ENCODE data around the gene FMNL2.
"Not testable (repeated sequence)": the region's sequence is repeated elsewhere in the genome, so short reads cannot be mapped to it uniquely, and the experiment has no call there.

Gene FMNL2

GRCh38 chr2:152499896-152500735, 165.1 kb downstream of the FMNL2 start:
- DNase-seq: no peak

- no peak for DNase-seq
These were observed 165.8 kb downstream of the FMNL2 start for GRCh38 chr2:152500772-152501171.

DNA sequence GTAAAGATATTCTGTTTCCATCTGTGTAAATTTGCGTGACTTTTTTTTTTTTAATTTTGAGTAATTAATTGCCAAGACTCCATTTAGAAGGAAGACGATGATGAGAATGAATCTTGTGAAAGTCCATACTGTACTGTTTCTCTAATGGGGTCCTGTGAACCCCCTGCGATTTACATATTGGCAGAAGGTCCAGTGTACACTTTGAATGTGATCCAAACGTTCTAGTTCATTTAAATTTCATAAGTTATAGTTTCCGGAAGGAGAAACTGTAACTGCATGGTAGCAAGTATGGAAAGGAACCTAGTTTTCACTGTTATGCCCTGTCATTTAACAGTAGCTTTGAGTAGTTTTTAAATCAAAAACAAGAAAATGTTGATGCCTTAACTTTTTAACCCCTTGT, 166.7 kb downstream of the FMNL2 start:
- no peak for DNase-seq

DNA sequence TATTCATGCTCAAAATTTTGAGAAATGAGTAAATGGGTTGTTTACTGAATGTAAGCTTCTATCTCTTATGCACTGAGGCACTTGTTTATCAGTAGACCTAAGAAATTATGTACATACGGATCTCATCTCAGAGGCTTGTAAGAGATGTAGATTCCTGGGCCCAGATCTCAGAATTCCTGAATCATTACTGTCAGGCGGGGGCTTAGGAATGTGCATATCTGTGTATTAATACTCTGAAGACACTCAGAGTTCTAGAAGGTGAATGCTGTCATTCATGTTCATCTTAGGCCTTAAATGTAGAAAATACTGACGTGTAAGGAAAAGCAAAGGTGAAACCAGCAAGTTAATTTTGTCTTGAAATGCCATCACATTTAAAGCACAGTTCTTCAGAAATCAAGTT, 169.6 kb downstream of the FMNL2 start:
- no peak for DNase-seq

- no peak for DNase-seq
These were observed 170.5 kb downstream of the FMNL2 start for GRCh38 chr2:152505495-152505906.

DNA sequence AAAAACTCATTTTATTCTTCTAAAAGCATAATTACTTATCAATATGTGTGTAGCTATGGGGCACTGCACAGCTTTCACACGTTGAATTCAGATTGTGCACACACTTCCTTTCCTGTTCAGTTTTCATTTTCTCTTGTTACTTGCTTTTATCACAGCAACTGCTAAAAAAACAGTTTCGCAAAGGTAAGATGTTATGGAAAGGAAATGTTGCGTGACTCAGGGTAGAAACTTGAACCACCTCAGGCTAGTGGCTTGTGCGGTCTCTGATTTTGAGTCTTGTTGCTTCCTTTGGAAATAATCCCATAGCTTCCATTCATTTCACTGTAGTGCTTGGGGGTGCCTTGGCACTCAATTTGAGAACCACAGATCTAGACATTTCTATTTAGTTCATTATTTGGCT, 171.9 kb downstream of the FMNL2 start:
- DNase-seq: no peak

GRCh38 chr2:152507907-152508306, 172.9 kb downstream of the FMNL2 start:
- no peak for DNase-seq

DNA sequence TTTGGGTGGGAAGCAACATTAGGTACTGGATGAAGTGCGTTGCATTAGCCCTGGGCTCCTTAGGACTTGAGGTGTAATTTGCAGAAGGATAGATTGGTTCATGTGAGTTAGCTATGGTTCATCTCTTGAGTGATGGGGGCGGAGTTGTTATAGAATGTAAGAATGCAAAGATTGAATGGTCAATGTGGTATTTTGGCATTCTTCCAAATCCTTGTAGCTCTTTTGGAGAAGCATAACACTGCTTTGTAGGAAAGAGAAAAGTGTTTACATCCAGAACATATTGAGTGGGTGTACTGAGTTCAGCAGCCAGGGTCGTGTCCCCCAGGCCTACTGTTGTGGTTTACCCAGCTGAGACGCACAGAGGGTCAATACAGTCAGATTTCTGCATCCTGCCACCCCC, 173.5 kb downstream of the FMNL2 start:
- DNase-seq: no peak

DNA sequence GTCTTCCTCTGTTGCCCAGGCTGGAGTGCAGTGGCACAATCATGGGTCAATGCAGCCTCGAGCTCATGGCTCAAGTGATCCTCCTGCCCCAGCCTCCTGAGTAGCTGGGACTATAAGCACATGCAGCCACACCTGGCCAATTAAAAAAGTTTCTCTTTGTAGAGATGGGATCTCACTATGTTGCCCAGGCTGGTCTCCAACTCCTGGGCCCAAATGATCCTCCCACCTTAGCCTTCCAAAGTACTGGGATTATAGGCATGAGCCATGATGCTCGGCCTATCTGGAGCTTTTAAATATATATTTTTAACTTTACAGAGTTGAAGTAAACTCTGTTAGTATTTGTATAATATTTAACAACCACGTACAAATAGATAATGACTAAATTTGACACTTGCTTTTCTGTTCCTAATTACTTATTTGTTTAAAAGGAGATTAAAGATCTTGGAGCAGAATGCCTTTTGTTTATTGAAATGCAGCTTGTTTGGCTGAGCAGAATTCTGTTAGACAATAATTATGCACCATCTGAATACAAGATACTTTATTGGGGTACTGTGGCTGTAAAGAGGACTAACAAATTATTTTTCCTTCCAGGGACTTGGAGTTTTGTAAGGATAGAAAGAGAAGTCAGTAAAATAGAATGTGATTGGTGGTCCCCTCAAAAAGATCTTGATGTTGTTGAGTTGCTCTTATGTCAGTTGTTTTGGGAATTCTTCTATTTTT, 175.0 kb downstream of the FMNL2 start:
- DNase-seq: no peak

GRCh38 chr2:152510621-152511020, 175.6 kb downstream of the FMNL2 start:
- no peak for DNase-seq

DNA sequence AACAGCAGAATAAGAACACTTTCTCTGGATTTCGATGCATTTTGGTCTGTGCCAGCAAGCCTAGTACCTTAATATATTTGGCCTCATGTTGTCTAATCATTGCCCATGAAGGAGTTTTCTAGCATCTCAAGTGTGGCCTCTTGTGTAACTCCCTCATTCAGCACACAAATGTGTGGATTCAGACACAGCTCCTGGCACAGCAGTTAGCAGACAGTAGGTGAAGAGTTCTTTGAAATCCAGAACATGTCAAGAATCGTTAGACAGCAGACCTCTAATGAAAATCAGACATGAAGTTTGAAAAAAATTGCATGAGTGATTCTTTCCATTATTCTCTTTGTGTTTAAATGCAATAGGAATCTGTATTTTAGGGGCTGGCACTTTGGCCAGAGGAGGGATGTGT, 177.0 kb downstream of the FMNL2 start:
- no peak for DNase-seq

DNA sequence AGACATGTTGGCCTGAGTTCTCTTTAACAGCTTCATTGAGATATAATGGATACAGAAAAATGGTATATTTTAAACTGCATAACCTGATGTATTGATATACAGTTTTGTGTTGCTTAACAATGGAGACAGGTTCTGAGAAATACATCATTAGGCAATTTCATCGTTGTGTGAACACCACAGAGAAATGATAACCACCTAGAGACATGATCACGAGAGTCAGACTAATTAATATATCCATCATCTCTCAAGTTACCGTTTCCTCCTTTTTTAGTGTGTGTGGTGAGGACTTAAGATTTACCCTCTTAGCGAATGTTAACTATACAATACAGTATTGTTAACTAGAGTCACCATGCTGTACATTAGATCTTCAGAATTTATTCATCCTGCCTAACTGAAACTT, 178.1 kb downstream of the FMNL2 start:
- no peak for DNase-seq

DNA sequence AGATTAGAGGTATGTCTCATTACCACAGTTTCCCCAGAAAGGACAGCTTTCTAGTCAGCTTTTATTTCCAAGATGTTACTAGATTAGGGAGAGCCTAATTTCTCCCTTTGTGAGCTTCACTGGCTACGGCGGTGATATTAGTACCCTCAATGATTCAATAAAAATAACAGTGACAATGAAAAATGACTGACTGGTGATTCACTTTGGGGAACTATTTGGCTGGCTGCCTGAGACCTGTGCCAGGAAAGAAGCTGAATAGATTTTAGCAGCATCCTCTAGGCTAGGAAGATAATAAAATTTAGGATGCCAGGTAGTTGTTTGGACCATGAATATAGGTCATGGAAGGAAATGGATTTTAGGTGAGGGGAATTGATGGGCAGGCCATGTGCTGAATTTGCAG, 178.7 kb downstream of the FMNL2 start:
- DNase-seq: no peak

DNA sequence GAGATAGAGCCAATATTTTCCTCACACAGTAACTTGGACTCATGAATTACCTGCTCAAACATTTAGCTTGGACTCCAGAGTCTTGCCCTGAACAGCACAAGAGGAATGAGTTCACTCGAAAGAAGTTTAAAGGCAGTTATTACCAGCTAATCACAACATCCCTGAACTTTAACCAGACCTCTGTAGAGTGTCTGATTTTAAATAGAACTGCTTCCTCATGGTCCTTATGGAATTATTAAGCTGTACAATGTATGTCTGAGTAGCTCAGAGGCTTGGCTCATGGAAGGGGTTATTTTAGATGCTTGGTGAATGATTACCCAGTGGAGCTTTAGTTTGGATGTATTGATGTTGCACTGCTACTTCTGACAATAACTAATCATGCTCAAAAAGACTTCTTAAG, 183.1 kb downstream of the FMNL2 start:
- no peak for DNase-seq

DNA sequence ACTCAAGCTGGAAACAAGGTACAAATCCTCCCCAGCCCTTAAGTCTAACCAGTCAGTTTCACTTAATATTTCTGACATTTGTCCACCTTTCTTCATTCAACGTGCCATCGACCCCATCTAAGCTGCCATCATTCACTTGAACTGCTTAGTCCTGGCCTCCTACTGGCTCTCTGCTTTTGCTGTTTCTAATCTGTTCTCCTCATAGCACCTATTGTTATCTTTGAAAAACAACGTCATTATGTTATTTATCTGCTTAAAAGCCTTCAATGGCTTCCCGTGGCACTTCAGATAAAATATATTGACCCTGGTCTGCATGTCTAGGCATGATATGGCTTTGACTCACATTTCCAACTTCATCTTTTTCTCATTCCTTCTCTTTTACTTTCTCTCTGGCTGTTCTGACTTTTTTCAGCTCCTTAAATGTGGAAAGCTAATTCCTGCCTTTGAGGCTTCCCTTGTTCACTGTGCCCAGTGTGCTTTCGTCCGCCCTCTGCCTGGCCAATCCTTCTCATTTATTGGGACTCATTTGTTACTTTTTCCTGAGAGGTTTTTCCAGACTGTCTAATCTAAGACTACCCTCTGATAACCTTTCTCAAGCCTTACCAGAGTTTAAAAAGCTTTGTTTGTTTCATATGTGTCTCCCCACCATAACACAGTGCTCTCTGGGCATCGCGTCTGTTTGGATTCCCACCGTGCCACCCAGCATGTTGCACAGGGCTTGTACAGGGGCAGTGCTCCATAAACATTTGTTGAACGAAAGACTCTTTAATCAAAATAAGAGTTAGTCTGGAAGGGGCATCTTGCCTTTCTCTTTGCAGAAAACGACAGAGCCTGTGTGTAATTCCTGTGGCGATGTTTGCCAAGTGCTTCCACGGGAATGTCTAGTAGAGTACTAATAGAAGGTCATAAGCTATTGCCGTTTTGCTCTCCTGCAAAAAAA, 183.9 kb downstream of the FMNL2 start:
- no peak for DNase-seq

GRCh38 chr2:152519581-152519952, 184.6 kb downstream of the FMNL2 start:
- no peak for DNase-seq

DNA sequence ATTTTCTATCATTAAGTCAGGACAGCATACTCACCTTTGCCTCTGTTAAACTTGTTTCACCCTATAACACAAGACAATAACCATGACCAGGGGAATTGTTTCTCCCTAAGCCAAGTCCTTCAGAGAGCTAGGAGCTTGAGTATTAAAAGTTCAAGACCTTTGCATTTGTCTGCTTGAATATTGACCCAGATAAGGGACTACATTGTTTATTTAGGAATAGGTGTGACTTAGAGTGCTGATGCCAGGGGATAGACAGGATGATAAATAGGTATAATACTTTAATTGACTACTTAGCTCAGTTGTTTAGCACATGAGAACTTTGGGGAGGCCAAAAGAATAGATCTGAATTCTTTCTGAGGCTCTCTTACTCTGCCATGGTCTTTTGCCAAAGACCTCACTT, 185.8 kb downstream of the FMNL2 start:
- DNase-seq: no peak

GRCh38 chr2:152522446-152522845, 187.5 kb downstream of the FMNL2 start:
- DNase-seq: not testable (repeated sequence)

- no peak for DNase-seq
These were observed 188.1 kb downstream of the FMNL2 start for GRCh38 chr2:152523091-152523490.

GRCh38 chr2:152525277-152525838, 190.4 kb downstream of the FMNL2 start:
- DNase-seq: no peak

DNA sequence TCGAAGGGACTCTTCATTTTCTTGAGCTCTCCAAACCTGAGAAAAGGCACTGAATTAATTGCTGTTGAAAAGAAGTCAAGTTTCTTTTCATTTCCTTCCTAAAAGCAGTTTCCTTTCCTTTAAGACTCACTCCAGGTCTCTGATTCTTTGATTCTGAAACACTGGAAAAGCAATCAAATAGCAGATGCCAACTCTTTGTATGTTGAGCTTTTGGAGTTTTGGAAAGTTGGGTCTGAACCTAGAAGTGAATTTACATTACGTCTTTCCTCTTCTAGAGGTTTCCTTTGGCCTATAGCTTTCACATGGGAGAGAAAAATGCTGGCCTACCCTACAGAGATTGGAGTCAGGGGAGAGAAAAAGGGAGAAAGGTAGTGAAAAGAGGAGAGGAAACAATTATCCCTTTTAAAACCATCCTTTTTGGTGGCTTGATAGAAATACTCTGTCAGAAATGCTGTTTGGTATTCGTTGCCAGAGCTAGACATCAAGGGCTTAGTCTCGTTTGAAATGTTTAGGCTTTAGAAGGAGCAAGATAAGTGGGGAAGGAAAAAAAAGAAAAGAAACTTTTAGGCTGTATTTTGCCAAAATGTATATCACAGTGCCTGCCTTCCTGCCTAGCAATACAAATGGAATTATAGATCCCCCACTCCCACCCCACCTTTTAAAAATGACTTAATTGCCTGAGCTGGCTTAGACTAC, 194.6 kb downstream of the FMNL2 start:
- no peak for DNase-seq

GRCh38 chr2:152532241-152532640, 197.3 kb downstream of the FMNL2 start:
- DNase-seq: no peak
